HK-2 (cell line): Measurements from ENCODE around the gene SASH1.

Source experiments
- DNase-seq: peaks from one replicate; pipeline ENCODE4 v3.0.0-alpha.2; 2018; ENCODE audit not compliant: unreplicated experiment

SASH1 gene

GRCh38 chr6:148404456-148405054 is 61.9 kb downstream of the SASH1 start:
- DNase-seq = no peak

- no peak for DNase-seq
These were observed 63.3 kb downstream of the SASH1 start for GRCh38 chr6:148405894-148406293.

- DNase-seq = no peak
These were observed 64.1 kb downstream of the SASH1 start for GRCh38 chr6:148406579-148407371.

- no peak for DNase-seq
These were observed 64.7 kb downstream of the SASH1 start for GRCh38 chr6:148407372-148407771.

GRCh38 chr6:148413321-148414091 is 70.9 kb downstream of the SASH1 start:
- DNase-seq = no peak

GRCh38 chr6:148414092-148414489 is 71.5 kb downstream of the SASH1 start:
- DNase-seq = no peak

GRCh38 chr6:148414836-148415235 is 72.2 kb downstream of the SASH1 start:
- no peak for DNase-seq

- DNase-seq = no peak
These were observed 73.0 kb downstream of the SASH1 start for GRCh38 chr6:148415511-148416260.

GRCh38 chr6:148416330-148416965 is 73.8 kb downstream of the SASH1 start:
- DNase-seq = no peak

- DNase-seq = no peak
These were observed 74.4 kb downstream of the SASH1 start for GRCh38 chr6:148417045-148417444.

GRCh38 chr6:148419430-148419829 is 76.8 kb downstream of the SASH1 start:
- no peak for DNase-seq

GRCh38 chr6:148422085-148422484 is 79.4 kb downstream of the SASH1 start:
- no peak for DNase-seq

- no peak for DNase-seq
These were observed 80.5 kb downstream of the SASH1 start for GRCh38 chr6:148423133-148423532.

- DNase-seq = no peak
These were observed 81.1 kb downstream of the SASH1 start for GRCh38 chr6:148423601-148424270.

- DNase-seq = no peak
These were observed 82.8 kb downstream of the SASH1 start for GRCh38 chr6:148425443-148425842.

- no peak for DNase-seq
These were observed 83.8 kb downstream of the SASH1 start for GRCh38 chr6:148426317-148426977.

- DNase-seq = no peak
These were observed 84.7 kb downstream of the SASH1 start for GRCh38 chr6:148427333-148427732.

GRCh38 chr6:148429423-148429822 is 86.8 kb downstream of the SASH1 start:
- DNase-seq = no peak

- DNase-seq = no peak
These were observed 88.3 kb downstream of the SASH1 start for GRCh38 chr6:148430897-148431296.

GRCh38 chr6:148431413-148431812 is 88.8 kb downstream of the SASH1 start:
- peak; percentile 13 for DNase-seq
